ENCODE data around the gene C8A. TPM values are rescaled to one million over a fixed set of nuclear protein-coding genes. Genes with fewer than 3 reads are reported as not detected.

Gene C8A
- total and polyA plus RNA-seq, 2 of the 8 experiments (the other 6 are each of a cell fraction or from before 2014, with no cell fraction given) = not detected

- Histone ChIP-seq H3K27ac (ENCODE audit: low read depth, low read length) (no peak overlapping the region), H3K23ac (ENCODE audit: insufficient read length) (no peak overlapping the region), H3K18ac (ENCODE audit: extremely low read depth, low read length) (no peak overlapping the region), H3K79me2 (ENCODE audit: control insufficient read depth in 1 of 2, insufficient read depth in 2 of 2, low read length in 2 of 2) (no peaks in the 10 kb centered on the region), H4K91ac (replicated peaks; ENCODE audit: insufficient read length, low read length) (no peak overlapping the region), H4K5ac (ENCODE audit: insufficient read length, low read depth, low read length) (no peak overlapping the region), H3K56ac (replicated peaks; ENCODE audit: insufficient read length, low read depth, low read length) (no peak overlapping the region), H2BK12ac (ENCODE audit: low read depth, low read length) (no peak overlapping the region), H4K20me1 (replicated peaks in 1 of 2; ENCODE audit: control insufficient read depth in 1 of 2, insufficient read depth in 2 of 2, low read length in 2 of 2) (no peaks in the 10 kb centered on the region), H3K14ac (ENCODE audit: insufficient read length) (no peak overlapping the region), H3K4ac (replicated peaks; ENCODE audit: insufficient read length, low read depth, low read length) (no peak overlapping the region), H3K9me3 (ENCODE audit: insufficient read depth in 2 of 2, low read depth in 1 of 2, low read length in 1 of 2) (no peaks in the 10 kb centered on the region), H3K4me3 (ENCODE audit: extremely low read depth in 1 of 4, insufficient read depth in 2 of 4, low read depth in 3 of 4, low read length in 4 of 4) (no peak overlapping the region), H3K79me1 (ENCODE audit: low read depth, low read length) (no peaks in the 10 kb centered on the region), H3K36me3 (ENCODE audit: control insufficient read depth in 2 of 4, insufficient read depth in 4 of 4, low read length in 3 of 4) (no peaks in the 10 kb centered on the region), H4K8ac (ENCODE audit: extremely low read depth, insufficient read depth, low read length) (no peak overlapping the region), H2AFZ (ENCODE audit: low read length) (no peak overlapping the region), H2BK15ac (ENCODE audit: low read length) (no peak overlapping the region), H2AK5ac (ENCODE audit: low read depth, low read length) (no peak overlapping the region), H2BK120ac (replicated peaks; ENCODE audit: low read depth, low read length) (no peak overlapping the region), H3K27me3 (replicated peaks in 1 of 4; ENCODE audit: control insufficient read depth in 3 of 4, extremely low read depth in 1 of 4, insufficient read depth in 3 of 4, low read length in 3 of 4) (peaks cover 0 to 1% (median 0%) of the 10 kb centered on the region in 4 experiments; a peak in 1 of 7 replicates), H2BK20ac (ENCODE audit: low read length) (no peak overlapping the region), H3K4me2 (ENCODE audit: insufficient read depth in 1 of 2, low read depth in 2 of 2, low read length in 2 of 2) (no peak overlapping the region), H3K9ac (replicated peaks in 1 of 4; ENCODE audit: extremely low read depth in 1 of 4, low read depth in 3 of 4, low read length in 3 of 4) (no peak overlapping the region), H3K23me2 (ENCODE audit: low read depth, low read length) (no peaks in the 10 kb centered on the region), H3K4me1 (replicated peaks in 1 of 4; ENCODE audit: control insufficient read depth in 3 of 4, insufficient read depth in 4 of 4, low read length in 3 of 4) (no peaks in the 10 kb centered on the region), H2BK5ac (ENCODE audit: low read depth, low read length) (no peak overlapping the region)
- POLR2A ChIA-PET (ENCODE audit: partially characterized antibody) = interaction anchor here (1.2 kb wide), 1 partner anchor 10 kb away, joined by 3 read pairs; no protein-coding TSS in a partner anchor
- CTCF ChIA-PET (ENCODE audit: partially characterized antibody) = interaction anchor here (0.8 to 3.2 kb wide), 8 partner anchors 10 to 163 kb away, joined by 3 to 14 read pairs (median 4); partner anchors contain the start of gene FYB2
- TF ChIP-seq KDM1A (IDR thresholded peaks at IDR 0.05; ENCODE audit: borderline replicate concordance, low read length) = no peak
- TF ChIP-seq RAD21 (IDR thresholded peaks at IDR 0.05 in 1 of 2, conservative IDR thresholded peaks at IDR 0.05 in 1 of 2; ENCODE audit: low read depth in 2 of 2, low read length in 2 of 2) = peak; percentile 10 to 18; a peak in 1 of 4 replicates
- FAIRE-seq (no peak), DNase-seq (ENCODE audit: low read depth in 1 of 2, low spot score in 2 of 2) (no peak)
- WGBS, 2 experiments (ENCODE audit: extremely low coverage in 1 of 2, insufficient coverage in 1 of 2, insufficient read length in 1 of 2, insufficient replicate concordance in 2 of 2, low coverage in 1 of 2, low lambda C conversion rate in 2 of 2, missing lambda C conversion rate in 1 of 2) = 84% methylated on average over 3 of the region's 3 CpGs; no CpG with 5 or more reads in 1 of the 2 experiments
These were observed 47.8 kb upstream of the C8A start for GRCh38 chr1:56806804-56807203.

Measured in H1 (cell line).